ENCODE measurements around the gene INPP4B.

The INPP4B gene

DNA sequence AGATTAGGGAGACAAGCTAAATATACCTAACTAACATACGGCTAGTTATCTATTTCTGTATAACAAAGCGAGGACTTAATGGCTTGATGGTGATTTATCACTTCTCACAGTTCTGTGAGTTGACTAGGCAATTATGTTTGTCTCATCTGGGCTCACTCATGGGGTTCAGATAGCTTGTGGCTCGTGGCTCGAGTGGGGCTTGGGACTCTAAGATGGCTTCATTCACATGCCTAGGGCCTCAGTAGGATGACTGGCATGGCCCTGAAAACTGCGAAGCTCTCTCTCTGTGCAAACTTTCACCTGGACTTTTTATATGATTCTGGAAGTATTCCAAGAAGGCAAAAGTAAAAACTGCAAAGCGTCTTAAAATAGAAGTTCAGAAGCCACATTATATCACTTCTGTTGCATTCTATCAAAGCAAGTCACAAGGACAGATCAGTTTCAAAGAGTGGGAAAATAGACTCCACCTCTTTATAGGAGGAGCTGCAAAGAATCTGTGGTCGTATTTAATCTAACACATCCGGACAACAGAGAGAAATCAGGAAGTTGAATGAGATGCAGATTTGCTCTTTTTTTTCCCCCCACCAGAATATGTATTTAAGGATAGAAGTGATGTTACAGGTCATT is 491.2 kb downstream of the INPP4B start:
- FAIRE-seq (no peak), DNase-seq (ENCODE audit: low spot score) (no peak)

DNA sequence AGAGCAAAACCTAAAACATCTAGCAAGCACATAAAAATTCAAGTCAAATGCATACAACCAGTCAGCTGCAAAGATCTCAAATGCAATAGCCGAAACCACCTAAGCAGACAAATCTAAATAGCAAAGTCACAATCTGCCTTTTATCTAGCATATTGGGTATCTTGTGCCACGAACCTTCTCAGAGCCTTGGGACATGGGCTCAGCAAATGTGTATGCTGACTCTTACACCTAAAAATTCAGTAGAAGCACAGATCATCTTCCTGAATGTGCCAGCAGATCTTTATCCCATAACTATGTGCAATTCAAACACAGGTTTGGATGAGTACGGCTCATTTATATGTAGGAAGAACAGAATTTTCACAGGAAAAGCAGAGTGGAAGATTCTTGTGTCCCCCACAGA is 492.1 kb downstream of the INPP4B start:
- no peak for FAIRE-seq
- DNase-seq (ENCODE audit: low spot score), result no peak

DNA sequence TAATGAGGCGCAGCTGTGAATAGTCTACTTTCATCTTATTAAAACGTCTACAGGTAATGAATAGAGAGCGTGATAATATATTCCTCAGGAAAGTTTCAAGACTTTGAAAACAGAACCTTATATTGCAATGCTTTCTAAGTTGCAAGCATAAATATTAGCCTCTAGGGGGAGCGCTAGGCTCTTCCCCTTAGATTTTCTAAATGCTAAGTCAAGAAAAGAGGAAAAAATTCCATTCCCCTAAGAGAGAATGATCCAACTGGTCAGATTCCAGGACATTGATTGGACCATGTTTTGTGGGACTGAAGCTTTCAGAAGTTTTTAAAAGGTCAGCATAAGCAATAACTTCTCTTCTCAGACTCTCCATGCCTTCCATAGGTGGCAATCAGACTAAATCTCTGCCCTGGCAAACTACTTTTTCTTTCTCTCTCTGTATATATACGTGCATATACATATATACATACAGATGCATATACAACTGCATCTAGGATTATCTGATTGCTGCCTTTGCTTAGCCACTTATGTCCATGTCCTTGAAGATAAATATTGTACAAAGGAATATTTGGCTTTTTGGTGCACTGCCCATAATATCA is 492.9 kb downstream of the INPP4B start:
- FAIRE-seq (no peak), DNase-seq (ENCODE audit: low spot score) (peak; percentile 15)

DNA sequence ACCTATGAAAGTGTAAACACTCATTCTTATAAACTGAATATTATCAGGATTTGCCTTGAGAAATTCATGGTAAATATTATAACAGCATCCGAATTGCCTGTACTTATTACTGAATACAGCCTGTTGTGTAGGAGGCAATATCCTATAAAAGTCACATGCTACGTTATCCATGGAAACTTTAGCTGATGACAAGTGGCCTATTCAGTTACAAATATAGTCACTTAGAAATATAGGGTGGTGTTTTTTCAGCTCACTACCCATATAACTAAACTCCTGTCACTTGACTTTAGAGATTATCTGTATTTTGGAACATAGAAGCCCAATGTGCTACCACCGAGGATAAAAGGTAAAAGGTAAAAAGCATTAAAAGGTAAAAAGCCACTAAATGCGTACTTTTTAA is 493.4 kb downstream of the INPP4B start:
- DNase-seq (ENCODE audit: low spot score), result no peak
- FAIRE-seq, result no peak

DNA sequence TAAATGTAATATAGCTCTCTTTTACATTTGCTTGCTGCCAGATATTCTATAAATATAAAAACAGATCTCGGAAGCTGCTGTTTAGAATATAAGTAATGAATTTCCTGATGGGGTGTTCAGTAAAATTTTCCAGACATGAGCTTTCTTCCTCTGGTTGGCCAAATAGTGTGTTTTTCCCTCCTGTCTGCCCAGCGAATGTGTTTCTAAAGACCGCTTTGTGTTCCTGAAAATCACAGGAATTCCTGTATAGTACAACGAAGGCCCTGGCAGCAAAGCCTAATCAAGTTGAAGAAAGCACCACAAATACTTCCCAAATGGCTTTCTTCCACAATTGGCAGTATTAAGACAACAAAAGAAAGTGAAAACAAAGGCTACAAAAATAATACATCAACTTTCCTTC is 494.1 kb downstream of the INPP4B start:
- DNase-seq (ENCODE audit: low spot score) (no peak), FAIRE-seq (no peak)

DNA sequence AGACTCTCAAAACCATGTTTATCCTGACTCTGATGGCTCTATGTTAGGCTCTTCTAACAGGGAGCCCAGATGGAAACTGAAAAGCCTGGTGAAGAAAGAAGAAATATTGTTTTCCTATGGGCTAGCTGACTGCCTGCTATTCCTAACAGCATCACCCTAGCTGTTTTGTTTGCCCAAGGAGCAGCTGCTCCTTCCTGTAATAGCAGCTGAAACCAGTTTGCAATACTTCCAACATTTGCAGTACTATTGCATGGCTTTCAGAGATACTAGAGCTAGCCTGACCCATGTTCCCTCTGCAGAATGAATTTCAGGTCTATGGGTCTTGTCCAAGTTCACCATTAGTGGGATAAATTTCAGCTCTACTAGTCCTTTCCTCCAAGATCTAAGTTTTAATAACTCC is 495.2 kb downstream of the INPP4B start:
- FAIRE-seq (no peak), DNase-seq (ENCODE audit: low spot score) (no peak)

DNA sequence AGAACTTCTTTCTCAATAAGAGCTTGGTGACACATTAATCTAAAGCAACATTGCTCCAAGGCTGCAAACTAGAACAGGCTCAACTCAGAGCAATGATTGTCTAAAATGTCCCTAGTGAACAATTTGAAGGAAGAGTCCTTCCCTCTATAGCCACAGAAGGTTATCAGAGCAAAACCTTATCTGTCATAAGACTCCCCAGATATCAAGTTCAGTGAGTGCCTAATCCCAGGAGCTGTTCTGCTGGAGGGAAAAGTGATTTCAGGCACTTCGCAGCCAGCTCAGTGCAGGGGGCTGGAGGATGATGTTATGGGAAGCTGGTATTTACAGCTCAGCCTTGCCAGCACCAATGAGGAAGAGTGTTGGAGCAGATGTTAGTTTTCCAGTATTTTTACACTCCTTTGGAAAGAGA is 497.5 kb downstream of the INPP4B start:
- FAIRE-seq (no peak), DNase-seq (ENCODE audit: low spot score) (no peak)

DNA sequence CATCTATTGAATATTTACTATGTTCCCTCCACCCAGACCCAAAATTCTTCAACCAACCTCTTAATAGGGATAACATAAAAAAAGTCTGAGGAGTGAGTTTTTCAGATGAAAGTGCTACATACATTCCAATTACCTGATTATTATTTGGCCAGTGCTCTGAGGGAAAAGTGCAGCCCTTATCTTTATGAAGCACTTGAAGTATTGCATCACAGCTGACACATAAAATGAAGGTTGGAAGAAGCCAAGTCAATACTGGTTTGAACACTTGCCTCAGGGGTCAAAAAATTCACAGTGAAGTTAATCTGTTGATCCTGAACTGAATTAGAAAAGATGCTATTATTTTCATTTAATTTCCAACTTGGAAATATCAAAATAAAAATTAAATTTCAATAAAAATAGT is 498.9 kb downstream of the INPP4B start:
- DNase-seq (ENCODE audit: low spot score) (no peak), FAIRE-seq (no peak)

DNA sequence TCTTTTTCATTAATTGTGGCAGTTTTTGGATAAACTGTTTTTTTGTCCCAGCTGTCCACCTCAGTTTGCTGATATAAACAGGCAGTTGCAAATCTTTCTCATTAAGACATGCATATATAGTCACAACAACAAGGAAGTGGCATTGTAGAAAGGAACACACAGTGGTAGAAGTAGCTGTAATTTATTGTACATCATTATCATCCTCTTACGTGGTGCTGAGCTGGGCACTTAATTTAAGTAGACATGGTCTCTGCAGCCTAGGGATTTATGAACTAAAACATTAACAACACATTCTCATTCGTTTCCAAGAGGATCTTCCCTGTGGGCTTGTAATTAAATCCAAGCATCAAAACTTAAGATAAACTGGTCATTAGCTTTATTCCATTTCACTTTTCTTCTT is 500.2 kb downstream of the INPP4B start:
- no peak for FAIRE-seq

DNA sequence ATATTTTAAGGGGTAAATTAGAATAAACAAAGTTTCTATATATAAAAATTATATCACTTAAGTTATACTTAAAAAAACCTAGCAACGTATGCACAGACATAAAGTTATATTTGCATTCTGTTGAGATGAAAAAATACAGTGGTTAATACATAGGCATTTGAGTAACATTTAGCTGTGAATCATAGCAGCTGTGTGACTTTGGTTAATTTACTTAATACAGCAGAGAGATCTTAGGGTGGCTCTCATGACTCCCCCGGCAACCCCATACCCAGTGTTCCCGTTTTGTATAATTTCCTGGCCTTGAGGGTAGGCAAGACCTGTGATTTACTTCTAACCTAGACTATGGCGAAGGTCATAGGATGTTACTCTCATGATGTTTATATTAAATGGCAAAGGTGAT is 504.8 kb downstream of the INPP4B start:
- DNase-seq (ENCODE audit: low spot score) (no peak), FAIRE-seq (no peak)

More for the DNA sequence above, 500.2 kb downstream of the INPP4B start:
- DNase-seq (ENCODE audit: low spot score), result no peak

DNA sequence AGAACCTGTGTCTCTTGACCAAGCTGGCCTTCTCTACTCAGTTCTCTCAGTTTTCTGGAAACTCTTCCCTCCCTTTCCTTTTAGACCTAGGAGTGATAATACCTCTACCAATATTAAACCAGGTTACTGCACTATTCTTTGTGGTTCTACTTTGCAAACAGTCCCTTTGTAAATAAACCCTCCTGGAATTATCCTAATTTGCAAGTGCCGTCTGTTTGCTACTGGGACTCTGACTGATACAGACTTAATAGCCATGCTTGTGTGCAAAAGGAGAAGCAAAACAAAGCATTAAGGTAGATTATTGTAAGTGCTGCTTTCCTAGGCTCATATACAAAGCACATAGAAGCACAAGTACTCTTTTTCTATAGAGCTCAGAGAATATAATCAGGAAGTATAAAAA is 507.0 kb downstream of the INPP4B start:
- FAIRE-seq (no peak), DNase-seq (ENCODE audit: low spot score) (no peak)

DNA sequence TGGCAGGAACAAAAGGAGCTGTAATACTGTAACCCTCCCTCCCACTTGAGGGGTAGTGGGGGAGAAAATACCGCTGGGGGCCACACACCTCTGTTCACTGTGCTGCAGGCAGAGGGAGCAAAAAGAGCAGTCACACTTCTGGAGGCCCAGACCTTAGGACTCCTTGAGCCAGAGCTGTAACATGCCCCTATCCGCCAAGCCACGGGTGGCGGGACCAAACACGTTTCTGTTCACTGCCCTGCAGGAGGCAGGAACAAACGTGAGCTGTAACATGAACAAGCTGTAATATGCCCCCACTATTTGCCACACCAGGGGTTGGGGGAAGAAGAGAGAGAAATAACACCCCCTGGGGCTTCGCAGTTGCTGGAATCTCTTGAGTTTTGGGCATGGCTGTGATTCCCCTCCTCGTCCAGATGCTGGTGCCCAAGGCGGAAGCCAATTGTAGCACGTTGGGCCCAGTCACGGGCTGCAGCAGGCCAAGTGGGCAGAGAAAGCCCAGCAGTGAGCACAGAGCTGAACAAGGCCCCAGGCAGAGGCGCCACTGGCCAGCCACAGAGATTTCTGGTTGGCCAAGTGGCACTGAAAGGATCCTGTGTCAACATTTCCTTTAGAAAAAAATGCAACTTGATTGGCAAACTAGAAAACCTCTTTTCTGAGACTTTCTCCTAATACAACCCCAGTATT is 509.7 kb downstream of the INPP4B start:
- FAIRE-seq, result no peak
- no peak for DNase-seq (ENCODE audit: low spot score)

DNA sequence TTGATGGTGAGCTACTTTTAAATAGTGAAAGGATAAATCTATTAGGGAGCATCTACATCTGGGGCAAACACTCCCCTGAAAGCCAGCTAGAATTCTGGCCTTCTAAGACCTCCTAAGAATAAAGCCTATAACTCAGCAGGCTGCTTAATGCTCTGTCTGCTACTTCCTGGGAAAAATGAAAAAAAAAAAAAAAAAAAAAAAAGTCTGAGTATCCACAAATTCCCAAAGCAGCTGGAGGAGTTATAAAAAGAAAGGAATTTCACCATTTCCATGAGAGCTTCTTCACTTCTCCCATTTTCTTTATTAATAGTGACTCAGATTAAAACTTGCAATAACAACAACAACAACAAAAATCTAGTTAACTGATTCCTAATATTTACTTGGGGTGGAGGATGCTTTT is 511.2 kb downstream of the INPP4B start:
- no peak for DNase-seq (ENCODE audit: low spot score)
- no peak for FAIRE-seq

DNA sequence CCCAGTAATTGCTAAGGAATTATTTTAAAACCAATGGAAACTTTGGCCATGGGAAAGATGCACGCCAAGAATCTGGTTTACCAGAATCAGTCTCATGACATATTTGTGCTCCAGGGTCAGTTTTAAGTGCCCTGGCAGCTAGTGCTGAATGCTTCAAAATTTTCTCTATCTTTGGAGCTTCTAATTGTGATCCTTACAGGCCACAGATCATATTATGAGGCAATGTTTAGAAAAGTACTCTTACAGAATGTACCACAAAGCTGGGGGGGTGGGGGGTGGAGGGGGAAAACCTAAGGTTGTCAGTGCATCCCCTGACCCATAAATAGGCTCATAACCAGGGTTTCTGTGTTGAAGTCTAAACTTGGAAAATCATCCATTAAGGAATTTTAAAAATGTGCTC is 514.5 kb downstream of the INPP4B start:
- DNase-seq (ENCODE audit: low spot score) (no peak), FAIRE-seq (no peak)

DNA sequence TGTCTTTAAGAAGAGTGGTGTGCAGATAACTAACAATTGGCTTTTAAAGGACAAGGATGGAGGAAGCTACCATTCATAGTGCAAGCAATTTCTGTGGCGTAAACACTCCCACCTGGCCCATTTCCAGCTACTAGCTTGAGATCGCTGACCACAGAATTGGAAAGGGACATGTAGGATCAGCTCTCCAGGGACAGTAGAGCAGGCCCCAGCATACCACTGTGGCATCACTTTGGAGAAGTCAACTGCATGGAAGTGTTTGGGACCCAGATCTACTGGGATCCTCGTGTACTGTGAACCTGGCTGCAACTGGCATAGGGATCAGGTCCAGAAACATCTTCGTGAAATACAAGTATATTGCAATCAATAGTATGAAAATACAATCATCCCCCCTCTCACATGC is 515.0 kb downstream of the INPP4B start:
- DNase-seq (ENCODE audit: low spot score) (no peak), FAIRE-seq (no peak)

DNA sequence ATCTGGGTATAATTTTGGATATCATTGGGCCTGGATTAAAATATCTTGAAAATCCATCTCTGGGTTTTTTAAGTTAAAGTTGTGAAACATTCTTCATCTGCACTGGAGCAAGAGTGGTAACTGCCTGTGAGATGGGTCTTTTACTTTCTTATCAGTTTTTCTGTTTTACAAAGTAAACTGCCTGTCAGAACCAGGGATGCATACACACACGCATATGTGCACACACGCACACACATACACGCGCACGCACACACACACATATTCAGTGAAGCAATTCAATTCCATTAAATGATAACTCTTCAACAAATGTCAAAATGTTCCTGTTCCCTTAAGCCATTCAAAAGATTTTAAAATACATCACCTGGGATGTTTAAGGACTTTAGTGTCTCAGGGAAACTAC is 515.8 kb downstream of the INPP4B start:
- DNase-seq (ENCODE audit: low spot score) (no peak), FAIRE-seq (no peak)

DNA sequence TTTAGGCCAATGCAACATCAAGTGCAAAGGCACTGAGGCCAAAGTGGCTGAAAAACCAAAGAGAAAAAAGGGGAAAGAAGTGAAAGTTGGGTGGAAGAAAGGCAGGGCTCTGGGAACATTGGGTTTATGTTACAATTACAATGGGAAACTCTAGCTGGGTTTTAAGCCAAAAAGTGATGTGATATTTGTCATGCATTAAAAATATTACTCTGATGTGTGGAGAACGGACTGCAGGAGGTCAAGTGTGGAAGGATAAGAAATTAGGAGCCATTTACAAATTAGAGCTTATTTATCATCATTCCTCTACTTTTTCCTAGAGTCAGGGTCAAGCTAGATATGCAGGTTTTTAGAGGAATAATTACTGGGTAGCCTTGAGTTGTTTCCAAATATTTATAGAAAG is 516.8 kb downstream of the INPP4B start:
- FAIRE-seq (no peak), DNase-seq (ENCODE audit: low spot score) (no peak)

DNA sequence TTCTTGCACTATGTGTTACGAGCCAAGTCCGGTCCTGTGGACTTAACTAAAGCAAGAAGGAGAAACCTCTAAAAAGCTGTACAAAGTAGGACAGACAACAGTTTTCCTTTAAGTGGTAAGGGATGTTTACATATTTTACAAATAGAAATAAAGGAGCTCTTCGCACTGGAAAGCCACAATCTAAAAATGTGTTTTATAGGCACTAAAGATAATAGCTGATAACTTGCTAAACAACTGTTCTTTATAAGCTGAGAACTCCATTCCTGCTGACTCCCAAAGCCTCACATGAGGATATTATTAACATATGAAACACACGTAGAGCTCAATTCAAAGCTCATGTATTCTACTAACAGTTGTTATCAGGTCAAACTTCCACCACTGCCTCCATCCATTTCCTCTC is 519.9 kb downstream of the INPP4B start:
- no peak for FAIRE-seq
- DNase-seq (ENCODE audit: low spot score), result no peak

DNA sequence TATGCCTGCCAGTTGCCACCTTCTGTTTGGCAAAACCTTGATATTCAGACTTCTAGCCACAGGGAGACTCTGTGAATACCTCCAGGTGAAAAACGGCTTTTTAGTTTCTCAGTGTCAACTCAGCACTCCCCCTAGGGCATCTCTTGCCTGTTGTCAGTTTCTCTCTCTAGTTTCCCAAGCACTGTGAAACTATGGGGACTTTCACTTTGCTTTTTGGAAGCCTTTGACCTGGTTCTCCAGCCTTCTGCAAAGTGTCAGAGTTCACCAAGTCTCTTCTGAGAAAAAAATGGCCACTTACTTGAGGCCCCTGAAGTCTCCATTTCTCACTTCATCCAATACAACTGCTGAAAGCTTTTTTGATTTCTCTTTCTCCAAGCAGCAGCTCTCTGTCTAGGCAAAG is 521.5 kb downstream of the INPP4B start:
- no peak for DNase-seq (ENCODE audit: low spot score)
- no peak for FAIRE-seq

DNA sequence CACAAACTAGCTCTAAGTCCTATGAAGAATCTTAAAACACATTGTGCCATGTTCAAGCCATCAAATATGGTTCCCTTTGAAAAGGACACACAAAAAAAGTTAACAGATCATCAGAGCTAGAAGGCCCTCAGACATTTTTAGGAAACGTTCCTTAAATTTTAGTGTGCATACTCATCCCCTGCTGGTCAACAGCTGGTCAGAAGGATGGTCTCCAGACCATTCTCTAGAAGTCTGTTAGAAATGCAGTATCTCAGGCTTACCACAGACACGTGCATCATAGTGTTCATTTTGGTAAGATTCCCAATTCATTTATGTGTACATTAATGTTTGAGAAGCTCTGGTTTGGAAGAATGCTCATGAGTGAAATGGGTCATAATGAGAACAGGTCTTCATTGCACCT is 523.1 kb downstream of the INPP4B start:
- FAIRE-seq, result no peak
- no peak for DNase-seq (ENCODE audit: low spot score)

DNA sequence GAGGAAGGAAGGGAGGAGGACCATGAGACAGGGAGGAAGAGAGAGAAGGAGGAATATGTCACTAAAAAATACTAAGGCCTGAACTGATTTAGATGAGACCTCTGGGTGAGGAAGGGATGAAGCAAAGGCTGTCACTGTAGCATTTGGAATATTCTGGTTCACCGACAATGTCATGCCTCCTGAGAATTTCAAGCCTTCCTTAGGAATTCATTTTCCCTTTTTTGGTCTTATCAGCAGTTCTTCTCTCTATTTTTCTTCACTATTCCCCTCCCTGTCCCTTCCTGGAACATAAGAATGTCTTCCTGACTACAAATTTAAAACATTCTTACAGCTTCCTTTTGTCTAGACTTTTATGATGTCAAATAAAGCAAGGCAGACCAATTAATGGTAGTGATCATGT is 527.8 kb downstream of the INPP4B start:
- FAIRE-seq, result no peak
- DNase-seq (ENCODE audit: low spot score), result no peak

DNA sequence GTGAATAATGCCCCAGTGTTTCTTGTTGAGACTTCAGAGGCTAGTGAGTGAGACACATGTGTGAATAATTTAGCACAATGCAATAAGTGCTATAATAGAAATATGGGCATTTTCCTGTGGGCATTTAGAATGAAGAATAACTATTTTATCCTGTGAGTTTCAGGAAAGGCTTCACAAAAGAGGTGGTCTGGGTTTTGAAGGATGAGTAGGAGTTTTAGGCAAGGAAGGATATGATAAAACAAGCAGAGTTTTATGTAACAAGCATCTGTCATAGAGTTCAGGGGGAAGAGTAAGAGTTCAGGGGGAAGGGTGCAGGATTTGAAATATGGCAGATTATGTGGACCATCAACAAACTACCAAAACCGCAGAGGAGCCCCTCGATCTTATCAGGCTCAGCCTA is 529.2 kb downstream of the INPP4B start:
- FAIRE-seq, result no peak
- no peak for DNase-seq (ENCODE audit: low spot score)

DNA sequence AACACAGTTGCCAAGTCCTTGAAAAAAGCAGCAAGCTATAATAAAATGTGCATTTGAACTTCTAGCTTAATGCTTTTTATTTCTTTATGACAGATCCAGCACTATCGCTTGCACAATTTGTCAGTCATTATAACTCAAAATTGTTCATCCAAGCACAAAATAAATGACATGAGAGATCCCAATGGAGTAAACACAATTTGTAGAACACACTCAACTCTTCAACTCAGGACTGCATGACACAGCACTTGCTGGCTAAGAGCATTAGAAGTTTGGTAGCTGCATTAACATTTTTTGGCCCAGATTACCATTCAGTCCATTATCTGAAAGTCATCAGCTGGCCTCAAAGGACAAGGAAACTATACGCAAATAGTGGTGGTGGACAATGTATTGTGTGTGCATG is 530.1 kb downstream of the INPP4B start:
- DNase-seq (ENCODE audit: low spot score), result no peak
- no peak for FAIRE-seq

Measured in urothelium cell line (cell line).